K562 (cell line): ENCODE data around the gene ZNF197. TPM values are rescaled to one million over a fixed set of nuclear protein-coding genes. Genes with fewer than 3 reads are reported as not detected.

Source experiments
- ARNT ChIP-seq, 2 experiments: fragments of 450-650 bp; IDR thresholded peaks; 2 replicates each; pipeline ENCODE4 v1.6.1; 2016; ENCODE audit warnings: mild to moderate bottlenecking in 1 of 2
- EHMT2 ChIP-seq: fragments of 450-650 bp; IDR thresholded peaks from 2 replicates; pipeline ENCODE4 v1.6.1; 2018; ENCODE audit warnings: antibody characterized with exemption
- ESRRB ChIP-seq: fragments of 250-450 bp; sonication (Bioruptor Pico); IDR thresholded peaks from 2 replicates; pipeline ENCODE4 v1.5.0; 2020; ENCODE audit warnings: mild to moderate bottlenecking, moderate library complexity, borderline replicate concordance
- FOXP1 ChIP-seq: sonication (generic); formaldehyde crosslinking; IDR thresholded peaks from 2 replicates; pipeline ENCODE4 v1.8.0; 2022; ENCODE audit warnings: mild to moderate bottlenecking, missing genetic modification reagents
- HOXB6 ChIP-seq: fragments of 250-450 bp; sonication (Bioruptor Pico); IDR thresholded peaks from 2 replicates; pipeline ENCODE4 v1.5.1; 2022; ENCODE audit warnings: mild to moderate bottlenecking, borderline replicate concordance
- LEF1 ChIP-seq: fragments of 450-650 bp; IDR thresholded peaks from 2 replicates; pipeline ENCODE4 v1.6.1; 2016; ENCODE audit warnings: mild to moderate bottlenecking
- NFE2 ChIP-seq: IDR thresholded peaks from 2 replicates; pipeline ENCODE4 v1.6.1; 2014; ENCODE audit warnings: antibody characterized with exemption, low read depth
- PCBP2 ChIP-seq: fragments of 200-400 bp; formaldehyde crosslinking; IDR thresholded peaks from 2 replicates; pipeline ENCODE4 v1.6.1; 2018; ENCODE audit warnings: low read length, low read depth, mild to moderate bottlenecking, moderate library complexity; ENCODE audit not compliant: poor library complexity, severe bottlenecking
- RAD51 ChIP-seq: fragments of 450-650 bp; IDR thresholded peaks from 2 replicates; pipeline ENCODE4 v1.7.1; 2016; ENCODE audit warnings: low read depth, mild to moderate bottlenecking, borderline replicate concordance
- TCF7L2 ChIP-seq: fragments of 150-350 bp; IDR thresholded peaks from 2 replicates; pipeline ENCODE4 v1.6.1; 2016; ENCODE audit warnings: low read depth, mild to moderate bottlenecking, low read length, moderate library complexity
- TRIM28 ChIP-seq: fragments of 450-650 bp; IDR thresholded peaks from 2 replicates; pipeline ENCODE4 v1.6.1; 2017
- TSC22D4 ChIP-seq: fragments of 450-650 bp; IDR thresholded peaks from 2 replicates; pipeline ENCODE4 v1.6.1; 2016; ENCODE audit warnings: missing genetic modification characterization, missing biosample characterization, control low read depth
- XRCC3 ChIP-seq: fragments of 450-650 bp; IDR thresholded peaks from 2 replicates; pipeline ENCODE4 v1.6.1; 2017; ENCODE audit warnings: mild to moderate bottlenecking, moderate library complexity
- ZNF311 ChIP-seq: fragments of 250-450 bp; sonication (Bioruptor Pico); IDR thresholded peaks from 2 replicates; pipeline ENCODE4 v1.4.0; 2020; ENCODE audit warnings: mild to moderate bottlenecking, moderate library complexity
- ZNF551 ChIP-seq: fragments of 250-450 bp; sonication (Bioruptor Pico); IDR thresholded peaks from 2 replicates; pipeline ENCODE4 v1.5.0; 2021; ENCODE audit warnings: mild to moderate bottlenecking, moderate library complexity
- ZNF584 ChIP-seq: fragments of 200-800 bp; sonication (Bioruptor generic); IDR thresholded peaks from 2 replicates; pipeline ENCODE4 v1.6.1; 2016; ENCODE audit warnings: low read depth, mild to moderate bottlenecking, missing genetic modification characterization, missing compliant biosample characterization
- polyA plus RNA-seq, 8 experiments: library from polyadenylated mRNA; depleted of rRNA in 4 of 8; stranded (reverse) in 5 of 8; unstranded in 3 of 8; fragments of >200 nt; fragmentation: Nextera tagmentation in 2 of 8; fragmentation: Illumina TruSeq in 1 of 8; extraction: Ambion mirVana in 2 of 8; extraction: Trizol in 1 of 8; gene quantifications; 2 replicates each; pipeline versions ENCODE4 v1.2.1 to v1.2.3, GENCODE V29; 2011 to 2014; ENCODE audit warnings: inconsistent platforms in 1 of 8, missing spikeins in 1 of 8
- total RNA-seq, 7 experiments: library from RNA; depleted of rRNA in 6 of 7; stranded (reverse); fragments of >200 nt in 6 of 7; fragmentation: Illumina TruSeq in 2 of 7; extraction: Trizol in 2 of 7; gene quantifications; 2 replicates each; pipeline versions ENCODE4 v1.2.1 to v1.2.3, GENCODE V29; 2011 to 2021; ENCODE audit warnings: low replicate concordance in 1 of 7
- TF ChIP-seq, protein P1 (sequence below): sonication (generic); formaldehyde crosslinking; IDR thresholded peaks from 2 replicates; pipeline ENCODE4 v1.8.1; 2023; ENCODE audit warnings: mild to moderate bottlenecking, missing genetic modification reagents
- TF ChIP-seq, protein P2 (sequence below), 2 experiments: fragments of 150-350 bp in 1 of 2; IDR thresholded peaks; 2 replicates each; pipeline ENCODE4 v1.6.1; 2012 to 2016; ENCODE audit warnings: low read depth in 2 of 2, low read length in 2 of 2, mild to moderate bottlenecking in 1 of 2, moderate library complexity in 1 of 2
- TF ChIP-seq, protein P3 (sequence below): fragments of 450-650 bp; IDR thresholded peaks from 2 replicates; pipeline ENCODE4 v1.6.1; 2014; ENCODE audit warnings: low read depth, mild to moderate bottlenecking, moderate library complexity, borderline replicate concordance
- TF ChIP-seq, protein P4 (sequence below): fragments of 200-400 bp; formaldehyde crosslinking; IDR thresholded peaks from 2 replicates; pipeline ENCODE4 v1.6.1; 2017; ENCODE audit warnings: mild to moderate bottlenecking, low read depth, low read length, moderate library complexity

Gene ZNF197
- total and polyA plus RNA-seq, 9 of the 15 experiments (the other 6 are each of a cell fraction or from before 2014, with no cell fraction given), result 3.5 to 19.1 (median 13.7) TPM

DNA sequence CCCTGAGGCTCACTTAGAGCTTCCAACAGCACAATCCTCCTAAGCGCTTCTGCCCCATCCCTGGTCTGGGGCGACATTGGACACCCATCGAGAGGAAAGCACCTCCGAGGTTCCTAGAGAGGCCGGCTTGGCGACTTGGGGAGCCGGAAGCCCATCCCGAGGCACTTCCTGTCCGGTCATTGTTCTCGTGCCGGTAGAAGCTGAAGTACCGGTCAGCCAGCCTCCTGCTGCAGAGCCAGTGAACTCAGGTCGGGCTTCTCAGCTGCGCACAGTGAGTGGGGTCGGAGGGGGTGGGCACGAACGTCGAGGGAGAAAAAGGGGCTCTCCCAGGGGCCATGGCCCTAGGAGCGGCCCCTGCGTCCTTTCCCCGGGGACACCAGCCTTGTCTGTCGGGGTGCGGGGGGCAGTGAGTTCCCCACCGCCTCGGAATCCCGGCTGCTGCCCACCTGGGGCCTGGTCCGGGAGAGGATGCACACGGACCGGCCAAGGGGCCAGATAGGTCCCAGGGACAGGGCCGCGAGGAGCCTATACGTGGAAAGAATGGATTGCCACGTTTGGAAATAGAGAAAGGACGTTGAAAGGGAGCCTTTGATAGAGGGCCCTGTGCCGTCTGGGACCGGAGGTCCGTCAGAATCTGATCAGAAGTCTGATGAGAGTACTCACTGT, 23.9 kb downstream of the ZNF197 start, which contains the start of gene ZNF35 (continued):
- TF ChIP-seq XRCC3, result no peak
- TF ChIP-seq RAD51, result no peak
- TF ChIP-seq ESRRB (CRISPR knock-in tag), result no peak
- TF ChIP-seq, protein P1, sequence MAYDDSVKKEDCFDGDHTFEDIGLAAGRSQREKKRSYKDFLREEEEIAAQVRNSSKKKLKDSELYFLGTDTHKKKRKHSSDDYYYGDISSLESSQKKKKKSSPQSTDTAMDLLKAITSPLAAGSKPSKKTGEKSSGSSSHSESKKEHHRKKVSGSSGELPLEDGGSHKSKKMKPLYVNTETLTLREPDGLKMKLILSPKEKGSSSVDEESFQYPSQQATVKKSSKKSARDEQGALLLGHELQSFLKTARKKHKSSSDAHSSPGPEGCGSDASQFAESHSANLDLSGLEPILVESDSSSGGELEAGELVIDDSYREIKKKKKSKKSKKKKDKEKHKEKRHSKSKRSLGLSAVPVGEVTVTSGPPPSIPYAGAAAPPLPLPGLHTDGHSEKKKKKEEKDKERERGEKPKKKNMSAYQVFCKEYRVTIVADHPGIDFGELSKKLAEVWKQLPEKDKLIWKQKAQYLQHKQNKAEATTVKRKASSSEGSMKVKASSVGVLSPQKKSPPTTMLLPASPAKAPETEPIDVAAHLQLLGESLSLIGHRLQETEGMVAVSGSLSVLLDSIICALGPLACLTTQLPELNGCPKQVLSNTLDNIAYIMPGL, result no peak
- no peak for TF ChIP-seq TSC22D4 (tag)
- peak; percentile 22; the same call in 1 of the 2 replicates for TF ChIP-seq NFE2
- TF ChIP-seq, protein P2, sequence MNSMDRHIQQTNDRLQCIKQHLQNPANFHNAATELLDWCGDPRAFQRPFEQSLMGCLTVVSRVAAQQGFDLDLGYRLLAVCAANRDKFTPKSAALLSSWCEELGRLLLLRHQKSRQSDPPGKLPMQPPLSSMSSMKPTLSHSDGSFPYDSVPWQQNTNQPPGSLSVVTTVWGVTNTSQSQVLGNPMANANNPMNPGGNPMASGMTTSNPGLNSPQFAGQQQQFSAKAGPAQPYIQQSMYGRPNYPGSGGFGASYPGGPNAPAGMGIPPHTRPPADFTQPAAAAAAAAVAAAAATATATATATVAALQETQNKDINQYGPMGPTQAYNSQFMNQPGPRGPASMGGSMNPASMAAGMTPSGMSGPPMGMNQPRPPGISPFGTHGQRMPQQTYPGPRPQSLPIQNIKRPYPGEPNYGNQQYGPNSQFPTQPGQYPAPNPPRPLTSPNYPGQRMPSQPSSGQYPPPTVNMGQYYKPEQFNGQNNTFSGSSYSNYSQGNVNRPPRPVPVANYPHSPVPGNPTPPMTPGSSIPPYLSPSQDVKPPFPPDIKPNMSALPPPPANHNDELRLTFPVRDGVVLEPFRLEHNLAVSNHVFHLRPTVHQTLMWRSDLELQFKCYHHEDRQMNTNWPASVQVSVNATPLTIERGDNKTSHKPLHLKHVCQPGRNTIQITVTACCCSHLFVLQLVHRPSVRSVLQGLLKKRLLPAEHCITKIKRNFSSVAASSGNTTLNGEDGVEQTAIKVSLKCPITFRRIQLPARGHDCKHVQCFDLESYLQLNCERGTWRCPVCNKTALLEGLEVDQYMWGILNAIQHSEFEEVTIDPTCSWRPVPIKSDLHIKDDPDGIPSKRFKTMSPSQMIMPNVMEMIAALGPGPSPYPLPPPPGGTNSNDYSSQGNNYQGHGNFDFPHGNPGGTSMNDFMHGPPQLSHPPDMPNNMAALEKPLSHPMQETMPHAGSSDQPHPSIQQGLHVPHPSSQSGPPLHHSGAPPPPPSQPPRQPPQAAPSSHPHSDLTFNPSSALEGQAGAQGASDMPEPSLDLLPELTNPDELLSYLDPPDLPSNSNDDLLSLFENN (IDR thresholded peaks at IDR 0.05; ENCODE audit: low read depth in 2 of 2, low read length in 2 of 2), result no peak
- no peak for TF ChIP-seq ZNF584 (CRISPR knock-in tag)
- TF ChIP-seq, protein P3, sequence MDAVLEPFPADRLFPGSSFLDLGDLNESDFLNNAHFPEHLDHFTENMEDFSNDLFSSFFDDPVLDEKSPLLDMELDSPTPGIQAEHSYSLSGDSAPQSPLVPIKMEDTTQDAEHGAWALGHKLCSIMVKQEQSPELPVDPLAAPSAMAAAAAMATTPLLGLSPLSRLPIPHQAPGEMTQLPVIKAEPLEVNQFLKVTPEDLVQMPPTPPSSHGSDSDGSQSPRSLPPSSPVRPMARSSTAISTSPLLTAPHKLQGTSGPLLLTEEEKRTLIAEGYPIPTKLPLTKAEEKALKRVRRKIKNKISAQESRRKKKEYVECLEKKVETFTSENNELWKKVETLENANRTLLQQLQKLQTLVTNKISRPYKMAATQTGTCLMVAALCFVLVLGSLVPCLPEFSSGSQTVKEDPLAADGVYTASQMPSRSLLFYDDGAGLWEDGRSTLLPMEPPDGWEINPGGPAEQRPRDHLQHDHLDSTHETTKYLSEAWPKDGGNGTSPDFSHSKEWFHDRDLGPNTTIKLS, result peak; percentile 76; the same call in 1 of the 2 replicates
- TF ChIP-seq, protein P4, sequence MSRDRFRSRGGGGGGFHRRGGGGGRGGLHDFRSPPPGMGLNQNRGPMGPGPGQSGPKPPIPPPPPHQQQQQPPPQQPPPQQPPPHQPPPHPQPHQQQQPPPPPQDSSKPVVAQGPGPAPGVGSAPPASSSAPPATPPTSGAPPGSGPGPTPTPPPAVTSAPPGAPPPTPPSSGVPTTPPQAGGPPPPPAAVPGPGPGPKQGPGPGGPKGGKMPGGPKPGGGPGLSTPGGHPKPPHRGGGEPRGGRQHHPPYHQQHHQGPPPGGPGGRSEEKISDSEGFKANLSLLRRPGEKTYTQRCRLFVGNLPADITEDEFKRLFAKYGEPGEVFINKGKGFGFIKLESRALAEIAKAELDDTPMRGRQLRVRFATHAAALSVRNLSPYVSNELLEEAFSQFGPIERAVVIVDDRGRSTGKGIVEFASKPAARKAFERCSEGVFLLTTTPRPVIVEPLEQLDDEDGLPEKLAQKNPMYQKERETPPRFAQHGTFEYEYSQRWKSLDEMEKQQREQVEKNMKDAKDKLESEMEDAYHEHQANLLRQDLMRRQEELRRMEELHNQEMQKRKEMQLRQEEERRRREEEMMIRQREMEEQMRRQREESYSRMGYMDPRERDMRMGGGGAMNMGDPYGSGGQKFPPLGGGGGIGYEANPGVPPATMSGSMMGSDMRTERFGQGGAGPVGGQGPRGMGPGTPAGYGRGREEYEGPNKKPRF, result no peak
- no peak for TF ChIP-seq LEF1
- TF ChIP-seq PCBP2, result no peak
- TF ChIP-seq FOXP1 (CRISPR knock-in tag), result no peak
- TF ChIP-seq TRIM28, result no peak
- TF ChIP-seq EHMT2, result peak; percentile 73
- no peak for TF ChIP-seq HOXB6
- TF ChIP-seq ZNF551 (CRISPR knock-in tag), result no peak
- TF ChIP-seq ARNT (IDR thresholded peaks at IDR 0.05), result peak in 1 of 2 experiments; percentile 27; a peak in 1 of 4 replicates
- no peak for TF ChIP-seq ZNF311
- no peak for TF ChIP-seq TCF7L2
